OCI-LY3 (cell line): Measurements from ENCODE around the gene PSENEN.

Source experiments
- H2AFZ ChIP-seq: fragments of 200-600, 300-600 bp; shearing (Covaris generic); 2 replicates; pipeline ENCODE4 v1.6.0; 2014; ENCODE audit warnings: antibody characterized with exemption, low read depth, low read length
- H3K27ac ChIP-seq: fragments of 200-600, 300-600 bp; sonication (generic); 2 replicates; pipeline ENCODE4 v1.5.1; 2014; ENCODE audit warnings: mild to moderate bottlenecking, low read length, moderate library complexity, mixed read lengths
- H3K27me3 ChIP-seq: fragments of 200-600, 300-600 bp; sonication (generic); 2 replicates; pipeline ENCODE4 v1.6.1; 2014; ENCODE audit warnings: low read depth, low read length, mixed read lengths
- H3K36me3 ChIP-seq: fragments of 200-600, 300-600 bp; sonication (generic); replicated peaks from 2 replicates; pipeline ENCODE3; 2014; ENCODE audit warnings: low read depth, low read length, mixed read lengths
- H3K4me1 ChIP-seq: fragments of 300-600, 200-600 bp; sonication (generic); 2 replicates; pipeline ENCODE4 v1.6.1; 2014; ENCODE audit warnings: low read length, mixed read lengths
- H3K4me2 ChIP-seq: fragments of 200-600, 300-600 bp; sonication (generic); 2 replicates; pipeline ENCODE4 v1.6.1; 2014; ENCODE audit warnings: low read length, mixed read lengths
- H3K4me3 ChIP-seq: fragments of 300-600, 200-600 bp; sonication (generic); 2 replicates; pipeline ENCODE4 v1.5.1; 2014; ENCODE audit warnings: antibody characterized with exemption, mild to moderate bottlenecking, low read length, moderate library complexity
- H3K79me2 ChIP-seq: fragments of 300-600, 200-600 bp; shearing (Covaris generic); 2 replicates; pipeline ENCODE4 v1.6.1; 2014; ENCODE audit warnings: mild to moderate bottlenecking, low read length, mixed read lengths
- H3K9ac ChIP-seq: fragments of 300-600, 200-600 bp; shearing (Covaris generic); 2 replicates; pipeline ENCODE4 v1.6.0; 2014; ENCODE audit warnings: mild to moderate bottlenecking, low read length, moderate library complexity
- H3K9me3 ChIP-seq: fragments of 200-600, 300-600 bp; shearing (Covaris generic); 2 replicates; pipeline ENCODE4 v1.6.1; 2014; ENCODE audit warnings: low read length, mixed read lengths; ENCODE audit not compliant: insufficient read depth
- H4K20me1 ChIP-seq: fragments of 200-600, 300-600 bp; sonication (generic); 2 replicates; pipeline ENCODE4 v1.6.1; 2016; ENCODE audit warnings: low read length, mixed read lengths; ENCODE audit not compliant: insufficient read depth
- CTCF ChIP-seq: fragments of 200-600, 300-600 bp; sonication (generic); IDR thresholded peaks from 2 replicates; pipeline ENCODE4 v1.5.1; 2014; ENCODE audit warnings: antibody characterized with exemption, low read length, low read depth
- EZH2phosphoT487 ChIP-seq: fragments of 200-600 bp; shearing (Covaris generic); IDR thresholded peaks from 2 replicates; pipeline ENCODE4 v1.6.1; 2018; ENCODE audit warnings: antibody characterized with exemption, mixed run types, low read depth

PSENEN gene

GRCh38 chr19:35710784-35711723 is 34.4 kb upstream of the PSENEN start:
- Histone ChIP-seq H3K27me3 (no peaks in the 10 kb centered on the region), H3K9ac (peak overlapping the region; percentile 73), H3K9me3 (no peaks in the 10 kb centered on the region), H3K79me2 (0 out of 2 replicates have a peak, but pooled peaks cover 4% of the 10 kb centered on the region), H2AFZ (peak overlapping the region; percentile 28; the same call in 1 of the 2 replicates), H3K27ac (peak overlapping the region; percentile 91), H4K20me1 (no peaks in the 10 kb centered on the region), H3K36me3 (no peaks in the 10 kb centered on the region), H3K4me1 (peaks cover 63% of the 10 kb centered on the region), H3K4me2 (peak overlapping the region; percentile 94), H3K4me3 (peak overlapping the region; percentile 64)
- TF ChIP-seq CTCF = no peak
- no peak for TF ChIP-seq EZH2phosphoT487

- Histone ChIP-seq H3K4me1 (peaks cover 68% of the 10 kb centered on the region), H3K27me3 (no peaks in the 10 kb centered on the region), H3K27ac (peak overlapping the region; percentile 91), H3K9me3 (no peaks in the 10 kb centered on the region), H3K4me3 (peak overlapping the region; percentile 78), H4K20me1 (no peaks in the 10 kb centered on the region), H3K4me2 (peak overlapping the region; percentile 83), H3K36me3 (no peaks in the 10 kb centered on the region), H3K79me2 (peaks cover 4% of the 10 kb centered on the region; the same call in 1 of the 2 replicates), H2AFZ (no peak overlapping the region), H3K9ac (peak overlapping the region; percentile 77)
- no peak for TF ChIP-seq EZH2phosphoT487
- TF ChIP-seq CTCF = no peak
Measured at GRCh38 chr19:35712567-35713505, 32.6 kb upstream of the PSENEN start.

- no peaks in the 10 kb centered on the region for H3K27me3 ChIP-seq
- H3K4me3 ChIP-seq = peak overlapping the region; percentile 78
- TF ChIP-seq CTCF (no peak), EZH2phosphoT487 (no peak)
- peak overlapping the region; percentile 83 for H3K4me2 ChIP-seq
- H4K20me1 ChIP-seq = peaks cover under 1% of the 10 kb centered on the region; the same call in 1 of the 2 replicates
- peak overlapping the region; percentile 91 for H3K27ac ChIP-seq
- no peak overlapping the region for H2AFZ ChIP-seq
- peak overlapping the region; percentile 77 for H3K9ac ChIP-seq
- H3K4me1 ChIP-seq = peaks cover 68% of the 10 kb centered on the region
- H3K79me2 ChIP-seq = peaks cover 10% of the 10 kb centered on the region
- H3K9me3 ChIP-seq = no peaks in the 10 kb centered on the region
- H3K36me3 ChIP-seq = no peaks in the 10 kb centered on the region
Measured at GRCh38 chr19:35713506-35713850, 32.0 kb upstream of the PSENEN start.
